HCT116 (cell line): Measurements from ENCODE around the gene CRY1. TPM values are rescaled to one million over a fixed set of nuclear protein-coding genes. Genes with fewer than 3 reads are reported as not detected.

Experiments
- ATAC-seq: fragments of 200-7000 bp; cut with Tn5 transposase; 2 replicates; pipeline ENCODE4 v1.9.1; 2020; ENCODE audit warnings: mild to moderate bottlenecking, moderate library complexity
- BruUV-seq: library from RNA; stranded (reverse); fragments of 400-500 nt; replicated peaks from 2 replicates; lab custom pipeline; 2021; lab: Mats Ljungman, UMichigan
- CTCF ChIA-PET: fragments of 300-600 bp; sonication (Branson Sonifier 250); formaldehyde crosslinking; loops from one replicate; lab custom pipeline; 2021; ENCODE audit warnings: antibody characterized with exemption; lab: Charles Lee
- POLR2A ChIA-PET: fragments of 300-600, 350-600 bp; sonication (Branson Sonifier 250); formaldehyde crosslinking; loops from one replicate; lab custom pipeline; 2021; ENCODE audit warnings: antibody characterized with exemption; lab: Charles Lee
- RAD21 ChIA-PET, 2 experiments: fragments of 300-600 bp; sonication (Branson Sonifier 250); formaldehyde crosslinking; loops; one replicate each; lab custom pipeline; 2023; ENCODE audit warnings: low total read pairs in 2 of 2; ENCODE audit not compliant: uncharacterized antibody in 2 of 2, unreplicated experiment in 2 of 2, low non-redundant PET in 1 of 2; lab: Charles Lee
- DNase-seq: peaks from one replicate; pipeline ENCODE4 v3.0.0-alpha.2; 2010; ENCODE audit warnings: low read depth, low spot score
- H2AFZ ChIP-seq: fragments of 200-600 bp; shearing (Covaris generic), sonication (generic); 2 replicates; pipeline ENCODE4 v1.6.1; 2017; ENCODE audit warnings: low read depth, mixed run types, mixed read lengths, antibody characterized with exemption, low read length; ENCODE audit not compliant: poor library complexity, severe bottlenecking
- H3K27ac ChIP-seq: 2 replicates; pipeline ENCODE4 v1.5.1; 2012; ENCODE audit warnings: low read depth, low read length
- H3K27me3 ChIP-seq: fragments of 200-600 bp; sonication (generic); 2 replicates; pipeline ENCODE4 v1.6.1; 2016; ENCODE audit warnings: mixed run types, low read length, mixed read lengths; ENCODE audit not compliant: insufficient read depth
- H3K36me3 ChIP-seq, 2 experiments: fragments of 200-500 bp in 1 of 2; fragments of 200-600 bp in 1 of 2; sonication (Bioruptor generic) in 1 of 2; sonication (generic) in 1 of 2; 2 replicates each; pipeline versions ENCODE4 v1.5.1 to v1.6.1; 2014 to 2016; ENCODE audit warnings: low read length in 2 of 2, inconsistent platforms in 1 of 2, mixed read lengths in 1 of 2, mixed run types in 1 of 2; ENCODE audit not compliant: insufficient read depth in 2 of 2, control insufficient read depth in 1 of 2
- H3K4me1 ChIP-seq, 2 experiments: fragments of 200-600 bp in 1 of 2; sonication (generic) in 1 of 2; 2 replicates each; pipeline versions ENCODE4 v1.5.1 to v1.6.1; 2012 to 2017; ENCODE audit warnings: low read length in 2 of 2, inconsistent platforms in 1 of 2, mild to moderate bottlenecking in 1 of 2, mixed read lengths in 1 of 2, mixed run types in 1 of 2, moderate library complexity in 1 of 2; ENCODE audit not compliant: insufficient read depth in 2 of 2, control insufficient read depth in 1 of 2
- H3K4me2 ChIP-seq: fragments of 200-600 bp; sonication (generic); 2 replicates; pipeline ENCODE4 v1.6.1; 2017; ENCODE audit warnings: mixed run types, low read length, mixed read lengths
- H3K4me3 ChIP-seq, 2 experiments: fragments of 200-600 bp in 1 of 2; sonication (generic) in 1 of 2; replicated peaks in 1 of 2; 2 replicates each; pipeline ENCODE4 v1.5.1; 2011 to 2016; ENCODE audit warnings: low read length in 2 of 2, control low read depth in 1 of 2, low read depth in 1 of 2, mild to moderate bottlenecking in 1 of 2, mixed read lengths in 1 of 2, mixed run types in 1 of 2
- H3K79me2 ChIP-seq: fragments of 200-600 bp; sonication (generic); 2 replicates; pipeline ENCODE4 v1.6.1; 2017; ENCODE audit warnings: mild to moderate bottlenecking, mixed run types, low read length, moderate library complexity, mixed read lengths; ENCODE audit not compliant: insufficient read depth
- H3K9ac ChIP-seq: fragments of 200-600 bp; sonication (generic); 2 replicates; pipeline ENCODE4 v1.6.1; 2016; ENCODE audit warnings: low read length, mixed read lengths
- H3K9me2 ChIP-seq: fragments of 200-600 bp; sonication (generic), shearing (Covaris generic); 2 replicates; pipeline ENCODE4 v1.6.1; 2017; ENCODE audit warnings: mixed run types, mild to moderate bottlenecking, moderate library complexity; ENCODE audit not compliant: insufficient read depth
- H3K9me3 ChIP-seq, 2 experiments: fragments of 200-500 bp in 1 of 2; fragments of 200-600 bp in 1 of 2; sonication (Bioruptor generic) in 1 of 2; sonication (generic) in 1 of 2; 2 replicates each; pipeline ENCODE4 v1.6.1; 2014 to 2017; ENCODE audit warnings: low read length in 2 of 2, mixed read lengths in 2 of 2, inconsistent platforms in 1 of 2, low read depth in 1 of 2, mild to moderate bottlenecking in 1 of 2, mixed run types in 1 of 2, moderate library complexity in 1 of 2; ENCODE audit not compliant: control insufficient read depth in 1 of 2, insufficient read depth in 1 of 2
- H4K20me1 ChIP-seq: fragments of 200-600 bp; sonication (generic), shearing (Covaris generic); 2 replicates; pipeline ENCODE4 v1.6.1; 2017; ENCODE audit warnings: mixed run types, mild to moderate bottlenecking, moderate library complexity; ENCODE audit not compliant: insufficient read depth
- ATF3 ChIP-seq: IDR thresholded peaks from 2 replicates; pipeline ENCODE4 v1.6.1; 2012
- CTCF ChIP-seq, 3 experiments: fragments of 200-600 bp in 1 of 3; sonication (generic) in 1 of 3; IDR thresholded peaks in 2 of 3; conservative IDR thresholded peaks in 1 of 3; 2 replicates each; pipeline ENCODE4 v1.5.1; 2012 to 2017; ENCODE audit warnings: low read depth in 2 of 3, low read length in 2 of 3, antibody characterized with exemption in 1 of 3, borderline replicate concordance in 1 of 3, control low read depth in 1 of 3, mild to moderate bottlenecking in 1 of 3, mixed read lengths in 1 of 3, mixed run types in 1 of 3, moderate library complexity in 1 of 3; ENCODE audit not compliant: insufficient read depth in 1 of 3
- EGR1 ChIP-seq: IDR thresholded peaks from 2 replicates; pipeline ENCODE4 v1.6.1; 2012; ENCODE audit warnings: low read depth
- ELF1 ChIP-seq: IDR thresholded peaks from 2 replicates; pipeline ENCODE4 v1.6.1; 2012; ENCODE audit warnings: low read depth, borderline replicate concordance
- EZH2 ChIP-seq: fragments of 200-600 bp; sonication (generic); IDR thresholded peaks from 2 replicates; pipeline ENCODE4 v1.6.1; 2017; ENCODE audit warnings: antibody characterized with exemption, mixed run types
- EZH2phosphoT487 ChIP-seq: fragments of 200-600 bp; IDR thresholded peaks from 2 replicates; pipeline ENCODE4 v1.6.1; 2018; ENCODE audit warnings: antibody characterized with exemption, borderline replicate concordance
- FOSL1 ChIP-seq: IDR thresholded peaks from 2 replicates; pipeline ENCODE4 v1.6.1; 2012; ENCODE audit warnings: low read depth
- JUND ChIP-seq: IDR thresholded peaks from 2 replicates; pipeline ENCODE4 v1.6.1; 2012
- MAX ChIP-seq: IDR thresholded peaks from 2 replicates; pipeline ENCODE4 v1.6.1; 2012
- REST ChIP-seq: IDR thresholded peaks from 2 replicates; pipeline ENCODE4 v1.6.1; 2012; ENCODE audit warnings: low read depth
- SIN3A ChIP-seq: IDR thresholded peaks from 2 replicates; pipeline ENCODE4 v1.6.1; 2012; ENCODE audit warnings: low read depth
- SP1 ChIP-seq: IDR thresholded peaks from 2 replicates; pipeline ENCODE4 v1.6.1; 2012; ENCODE audit warnings: low read depth
- SRF ChIP-seq: IDR thresholded peaks from 2 replicates; pipeline ENCODE4 v1.6.1; 2012; ENCODE audit warnings: low read depth
- TCF7L2 ChIP-seq: IDR thresholded peaks from 2 replicates; pipeline ENCODE4 v1.7.0; 2011; ENCODE audit warnings: borderline replicate concordance, inconsistent platforms; ENCODE audit not compliant: insufficient read depth, insufficient read length; ENCODE audit errors: extremely low read depth
- ZNF274 ChIP-seq: fragments of 200-500 bp; sonication (Bioruptor generic); IDR thresholded peaks from 2 replicates; pipeline ENCODE4 v1.6.1; 2014; ENCODE audit warnings: mild to moderate bottlenecking, low read depth, low read length, inconsistent platforms
- intact Hi-C: fragments of 100-400 bp; cut with micrococcal nuclease; formaldehyde crosslinking; loops from 2 replicates; pipeline ENCODE4 v1.10.0; 2022
- total RNA-seq: library from RNA; stranded (reverse); gene quantifications from one replicate; pipeline ENCODE4 v1.2.1, GENCODE V29; 2021; ENCODE audit not compliant: unreplicated experiment

The CRY1 gene
- total RNA-seq, 1 experiment from 2014 or later: 16.3 TPM

- CTCF ChIA-PET: no interaction called here
- DNase-seq (no peak), ATAC-seq (no peak)
- TF ChIP-seq ATF3 (no peak), EGR1 (no peak), CTCF (IDR thresholded peaks at IDR 0.05 in 2 of 3, conservative IDR thresholded peaks at IDR 0.05 in 1 of 3; ENCODE audit: borderline replicate concordance in 1 of 3, insufficient read depth in 1 of 3, low read depth in 2 of 3, low read length in 2 of 3) (no peak), ZNF274 (no peak), JUND (no peak), TCF7L2 (no peak), SIN3A (no peak), REST (no peak), MAX (no peak), EZH2 (no peak), EZH2phosphoT487 (no peak), FOSL1 (no peak), SRF (no peak), ELF1 (no peak), SP1 (no peak)
- Histone ChIP-seq H4K20me1 (no peaks in the 10 kb centered on the region), H3K4me2 (no peak overlapping the region), H2AFZ (no peak overlapping the region), H3K27ac (no peak overlapping the region), H3K9me3 (no peaks in the 10 kb centered on the region), H3K4me3 (no peak overlapping the region), H3K4me1 (peaks cover 3 to 5% of the 10 kb centered on the region in 2 experiments; a peak in 2 of 4 replicates), H3K9me2 (no peaks in the 10 kb centered on the region), H3K9ac (no peak overlapping the region), H3K36me3 (peaks cover 0 to 13% of the 10 kb centered on the region in 2 experiments; a peak in 3 of 4 replicates), H3K79me2 (no peaks in the 10 kb centered on the region), H3K27me3 (no peaks in the 10 kb centered on the region)
- no TSS peak for BruUV-seq
- RAD21 ChIA-PET: no interaction called here
- intact Hi-C loops: no loop called here
- POLR2A ChIA-PET: no interaction called here
Observed at GRCh38 chr12:106973545-106973944, 119.8 kb downstream of the CRY1 start.
